ENCODE data around the gene ARG2. TPM values are rescaled to one million over a fixed set of nuclear protein-coding genes. Genes with fewer than 3 reads are reported as not detected.
A peak's percentile ranks its signal among the peaks of the same experiment; 100 is the strongest.

ARG2 gene
- total and polyA plus RNA-seq, 9 of the 15 experiments (the other 6 are each of a cell fraction or from before 2014, with no cell fraction given) = 6.2 to 75.0 (median 17.8) TPM

GRCh38 chr14:67599698-67600561 lies 19.8 kb upstream of the ARG2 start, which contains the start of gene PIGH (continued):
- TF ChIP-seq EHMT2 (IDR thresholded peaks at IDR 0.05) (peak; percentile 46; the same call in 1 of the 2 replicates), NR4A1 (CRISPR knock-in tag; IDR thresholded peaks at IDR 0.05) (no peak), NR4A1 (tag; IDR thresholded peaks at IDR 0.05) (no peak), RBM39 (optimal IDR thresholded peaks at IDR 0.05; ENCODE audit: low read depth, low read length) (no peak), SRSF9 (IDR thresholded peaks at IDR 0.05; ENCODE audit: borderline replicate concordance, low read depth, low read length) (no peak), MGA (IDR thresholded peaks at IDR 0.05) (peak; percentile 56; the same call in 1 of the 2 replicates), TFAM (CRISPR knock-in tag; conservative IDR thresholded peaks at IDR 0.05) (no peak), CTCFL (IDR thresholded peaks at IDR 0.05; ENCODE audit: borderline replicate concordance, insufficient read depth, low read depth, low read length, poor library complexity, severe bottlenecking) (peak; percentile 57), ZBTB1 (CRISPR knock-in tag; IDR thresholded peaks at IDR 0.05; ENCODE audit: borderline replicate concordance, low read depth) (no peak), ZNF589 (CRISPR knock-in tag; IDR thresholded peaks at IDR 0.05; ENCODE audit: low read depth) (peak; percentile 32; the same call in 1 of the 2 replicates), SREBF2 (CRISPR knock-in tag; IDR thresholded peaks at IDR 0.05) (no peak), CCAR2 (IDR thresholded peaks at IDR 0.05; ENCODE audit: low read depth, low read length) (no peak), CBFA2T3 (IDR thresholded peaks at IDR 0.05) (0 out of 2 replicates have a peak, but pooled peaks have one; percentile 16), CXXC5 (CRISPR knock-in tag; IDR thresholded peaks at IDR 0.05) (peak; percentile 83)
